HG02852 (cell line): ENCODE data around the gene WWTR1.
A peak's percentile ranks its signal among the peaks of the same experiment; 100 is the strongest.

Experiments used
- ATAC-seq: cut with Tn5 transposase; IDR thresholded peaks from one replicate; pipeline ENCODE4 v1.9.1; 2021; ENCODE audit warnings: mild to moderate bottlenecking, moderate library complexity; ENCODE audit not compliant: unreplicated experiment

Gene WWTR1

DNA sequence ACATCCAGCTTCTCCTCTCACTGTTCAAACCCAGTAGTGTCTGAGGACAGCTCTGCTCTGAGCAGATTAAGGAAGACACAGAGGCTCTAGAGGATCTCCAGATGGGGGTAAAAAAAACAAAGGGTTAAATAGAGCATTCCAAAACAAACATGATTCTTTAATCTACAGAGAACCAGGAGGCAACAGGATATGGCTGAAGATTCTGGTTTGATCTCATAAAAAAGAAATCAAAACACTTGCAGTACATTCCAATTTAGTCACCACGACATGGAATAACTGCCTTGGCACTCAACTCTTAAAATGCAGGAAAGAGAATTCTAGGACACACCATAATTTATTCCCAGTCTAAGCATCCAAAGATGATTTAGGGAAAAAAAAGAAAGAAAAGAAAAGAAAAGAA is 151.3 kb downstream of the WWTR1 start:
- ATAC-seq: no peak

DNA sequence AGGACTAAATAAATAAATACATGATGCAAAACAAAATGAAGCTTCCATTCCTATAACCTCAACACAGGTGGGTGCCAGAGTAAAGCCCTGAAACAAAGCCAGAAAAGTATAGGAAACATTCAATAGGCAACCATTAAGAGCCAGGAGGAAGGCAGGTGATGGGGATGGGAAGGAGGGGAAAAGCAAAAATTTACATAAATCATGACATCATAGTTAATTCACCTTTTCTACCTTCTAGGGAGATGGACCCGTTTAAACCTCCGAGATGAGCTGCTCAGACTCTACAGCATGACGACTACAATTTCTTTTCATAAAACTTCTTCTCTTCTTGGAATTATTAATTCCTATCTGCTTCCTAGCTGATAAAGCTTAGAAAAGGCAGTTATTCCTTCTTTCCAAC is 155.4 kb downstream of the WWTR1 start:
- no peak for ATAC-seq

DNA sequence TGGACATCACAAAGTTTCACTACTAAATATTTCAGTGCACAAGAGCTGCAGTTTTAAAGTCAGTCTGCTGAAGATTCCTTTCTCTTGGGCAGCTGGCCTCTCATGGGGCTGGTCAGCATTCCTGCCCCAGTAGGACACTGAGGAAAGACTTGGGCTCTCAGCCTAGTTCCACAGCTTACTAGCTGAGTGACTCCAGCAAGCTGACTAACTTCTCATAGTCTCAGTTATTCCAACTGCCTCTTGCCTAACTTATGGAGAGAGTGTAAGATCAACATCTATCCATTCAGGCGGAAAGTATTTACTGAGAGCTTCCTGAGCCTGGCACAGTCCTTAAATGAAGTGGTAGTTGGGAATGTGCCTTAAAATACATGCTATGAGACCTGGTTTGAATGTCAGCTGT is 156.3 kb downstream of the WWTR1 start:
- ATAC-seq: no peak

DNA sequence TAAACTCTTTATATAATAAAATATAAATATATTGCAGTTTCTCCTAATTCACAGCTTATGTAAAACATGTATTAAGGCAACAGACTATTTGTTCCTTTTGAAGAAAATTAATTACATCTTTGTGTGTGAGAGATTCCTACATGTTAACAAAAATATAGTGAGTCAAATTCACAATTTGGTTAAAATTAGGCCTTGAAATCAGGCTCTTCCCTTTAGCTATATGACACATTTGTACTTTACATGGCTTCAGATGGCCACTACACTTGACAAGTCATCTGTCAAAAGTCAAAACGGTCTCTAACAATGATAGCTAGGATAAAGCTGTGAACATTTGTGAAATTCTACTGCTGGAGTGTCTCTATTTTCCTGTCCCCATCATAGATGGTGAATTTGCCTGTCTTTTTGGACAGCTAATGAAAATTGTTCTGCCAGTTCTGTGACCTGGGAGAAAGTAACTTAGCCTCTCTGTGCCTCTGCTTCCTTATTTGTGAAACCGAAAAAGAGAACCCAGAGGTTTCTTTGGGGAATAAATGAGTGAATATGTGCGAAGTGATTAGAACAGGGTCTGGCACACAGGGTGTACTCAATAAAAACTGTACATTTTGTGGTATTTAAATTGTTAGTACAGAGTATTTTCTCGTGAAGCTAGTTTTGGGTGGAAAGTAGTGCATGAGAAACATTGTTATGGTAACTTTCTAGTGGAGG is 159.7 kb downstream of the WWTR1 start:
- no peak for ATAC-seq

DNA sequence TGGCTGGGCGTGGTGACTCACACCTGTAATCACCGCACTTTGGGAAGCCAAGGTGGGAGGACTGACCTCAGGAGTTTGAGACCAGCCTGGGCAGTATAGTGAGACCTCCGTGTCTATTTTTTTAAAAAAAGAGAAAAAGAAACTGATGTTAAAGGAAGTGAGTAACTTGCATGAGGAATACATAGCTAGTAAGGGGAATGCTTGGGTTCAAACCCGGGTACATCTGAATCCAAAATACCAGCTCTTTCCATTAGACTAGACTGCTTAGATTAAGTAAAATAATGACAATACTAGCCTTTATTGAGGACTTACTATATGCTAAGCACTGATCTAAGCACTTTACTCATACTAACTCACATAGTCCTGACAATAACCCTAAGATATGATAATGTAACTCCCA is 160.9 kb downstream of the WWTR1 start:
- no peak for ATAC-seq

DNA sequence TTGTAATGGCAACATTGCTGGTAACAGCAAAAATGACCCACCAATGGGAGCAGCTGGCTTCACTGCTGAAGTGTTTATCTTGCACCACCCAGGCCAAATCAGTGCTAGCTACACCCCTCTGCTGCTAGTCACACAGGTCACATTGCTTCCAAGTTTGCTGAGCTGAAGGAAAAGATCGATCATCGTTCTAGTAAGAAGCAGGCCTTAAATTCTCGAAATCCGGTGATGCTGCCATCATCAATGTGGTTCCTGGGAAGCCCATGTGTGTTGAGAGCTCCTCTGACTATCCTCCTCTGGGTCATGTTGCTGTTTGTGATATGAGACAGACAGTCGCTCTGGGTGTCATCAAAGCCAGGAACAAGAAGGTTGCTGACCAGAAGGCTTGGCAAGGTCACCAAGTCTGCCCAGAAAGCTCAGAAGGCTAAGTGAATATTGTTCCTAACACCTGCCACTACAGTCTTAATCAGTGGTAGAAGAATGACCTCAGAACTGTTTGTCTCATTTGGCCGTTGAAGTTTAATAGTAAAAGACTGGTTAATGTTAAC is 162.2 kb downstream of the WWTR1 start:
- ATAC-seq: no peak

DNA sequence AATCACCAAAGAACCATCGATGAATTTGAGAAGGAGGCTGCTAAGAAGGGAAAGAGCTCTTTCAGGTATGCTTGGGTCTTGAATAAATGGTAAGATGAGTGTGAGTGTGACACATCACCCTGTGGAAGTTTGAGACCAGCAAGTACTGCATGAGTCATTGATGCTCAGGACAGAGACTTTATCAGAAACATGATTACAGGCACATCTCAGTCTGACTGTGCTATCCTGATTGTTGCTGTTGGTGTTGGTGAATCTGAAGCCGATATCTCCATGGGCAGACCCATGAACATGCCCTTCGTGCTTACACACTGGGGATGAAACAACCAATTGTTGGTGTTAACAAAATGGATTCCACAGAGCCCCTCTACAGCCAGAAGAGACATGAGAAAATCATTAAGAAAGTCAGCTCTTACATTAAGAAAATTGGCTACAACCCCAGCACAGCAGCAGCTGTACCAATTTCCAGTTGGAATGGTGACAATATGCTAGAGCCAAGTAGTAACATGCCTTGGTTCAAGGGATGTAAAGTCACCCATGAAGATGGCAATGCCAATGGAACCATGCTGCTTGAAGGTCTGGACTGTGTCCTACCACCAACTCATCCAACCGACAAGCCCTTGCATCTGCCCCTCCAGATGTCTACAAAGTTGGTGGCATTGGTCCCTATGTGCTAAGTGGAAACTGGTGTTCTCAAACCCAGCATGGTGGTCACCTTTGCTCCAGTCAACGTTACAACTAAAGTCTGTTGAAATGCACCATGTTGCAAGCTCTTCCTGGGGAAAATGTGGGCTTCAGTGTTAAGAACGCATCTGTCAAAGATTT is 162.9 kb downstream of the WWTR1 start:
- no peak for ATAC-seq

DNA sequence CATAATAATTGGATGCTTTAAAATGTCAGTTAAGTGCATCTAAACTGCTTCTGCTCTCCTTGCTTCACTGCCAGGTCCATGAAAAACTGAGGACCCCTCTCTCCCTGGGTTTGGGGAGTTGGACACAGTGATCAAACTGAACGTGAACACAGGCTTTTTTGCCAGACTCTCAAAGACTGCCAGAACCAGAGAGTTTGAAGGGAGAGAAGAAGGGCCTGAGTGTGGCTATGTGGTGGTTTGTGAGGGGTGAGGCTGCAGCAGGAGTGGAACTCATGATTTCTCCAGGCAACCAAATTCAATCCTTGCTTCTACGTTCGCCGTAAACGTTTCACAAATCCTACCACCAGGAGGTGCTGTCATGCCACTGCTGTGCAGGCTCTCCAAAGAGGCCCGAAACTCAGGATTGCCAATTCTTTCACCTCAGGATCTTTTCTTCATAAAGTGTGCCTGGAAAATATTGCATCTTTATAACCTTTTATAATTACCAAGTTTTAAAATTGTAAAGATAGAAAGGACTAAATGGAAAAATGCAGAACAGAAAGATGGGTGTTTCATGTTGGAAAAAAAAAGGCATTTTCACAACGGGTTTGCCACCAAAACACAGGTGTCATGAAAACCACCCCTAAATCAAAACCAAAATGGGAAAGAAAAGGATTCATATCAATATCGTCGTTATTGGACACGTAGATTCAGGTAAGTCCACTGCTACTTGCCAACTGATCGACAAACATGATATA is 163.6 kb downstream of the WWTR1 start:
- ATAC-seq: no peak

DNA sequence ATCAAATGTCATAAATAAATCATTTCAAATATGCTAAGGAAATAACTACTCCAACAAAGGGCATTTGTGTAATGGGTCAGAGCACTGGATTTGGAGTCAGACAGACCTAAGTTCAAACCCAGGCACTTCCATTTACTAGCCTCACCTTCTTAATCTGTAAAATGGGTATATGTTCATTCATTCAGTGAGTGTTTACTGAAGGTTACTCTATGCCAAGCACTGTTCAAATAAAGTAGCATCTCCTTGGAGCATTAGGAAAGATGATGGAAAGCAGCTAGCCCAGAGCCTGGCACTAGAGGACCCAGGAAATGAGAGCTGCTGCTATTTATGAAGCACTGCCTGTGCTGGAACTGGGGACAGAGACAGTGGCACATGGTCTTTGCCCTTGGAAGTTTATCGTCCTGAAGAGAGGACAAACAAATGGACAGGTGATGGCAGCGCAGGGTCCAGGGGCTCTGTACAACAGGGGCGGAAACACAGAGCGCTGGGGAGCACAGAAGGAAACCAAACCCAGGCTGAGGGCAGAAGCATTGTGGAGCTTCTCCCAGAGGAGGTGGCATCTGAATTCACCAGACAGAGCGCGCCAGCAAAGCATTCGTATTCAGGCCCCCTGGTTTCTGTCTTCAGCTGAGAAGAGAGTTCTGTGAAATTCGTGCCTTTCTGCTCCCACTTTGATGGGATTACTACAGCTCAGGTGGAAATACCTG is 164.4 kb downstream of the WWTR1 start:
- no peak for ATAC-seq

DNA sequence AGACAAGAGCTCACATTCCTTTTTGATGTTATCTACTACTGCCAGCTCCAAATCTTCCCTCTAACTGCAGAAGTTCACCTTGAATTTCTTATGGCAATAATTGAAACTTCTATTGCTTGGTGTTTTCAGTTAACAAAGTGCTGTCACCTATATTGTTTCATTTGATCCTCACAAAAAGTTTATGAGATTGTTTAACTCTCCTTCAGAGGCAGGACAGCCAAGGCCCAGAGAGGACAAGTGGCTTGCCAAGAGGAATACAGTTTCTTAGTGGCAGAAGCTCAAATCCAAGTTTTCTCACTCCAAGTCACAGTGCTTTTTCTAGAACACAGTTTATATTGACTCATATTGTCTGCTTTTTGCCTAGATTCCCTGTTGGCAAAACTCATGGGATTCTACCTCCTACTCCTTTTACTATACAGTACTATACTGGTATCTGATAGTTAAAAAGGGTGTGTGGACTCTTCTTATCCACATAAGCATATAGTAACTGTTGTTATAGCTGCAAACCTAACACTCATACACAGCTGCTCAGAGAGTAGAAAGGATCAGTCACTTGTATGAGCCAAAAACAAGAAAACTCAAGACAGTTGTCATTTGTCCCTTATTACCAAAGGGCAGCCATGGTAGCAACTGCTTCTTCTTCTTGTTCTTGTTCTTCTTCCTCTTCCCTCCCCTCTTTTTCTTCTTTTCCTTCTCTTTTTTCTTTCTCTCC is 167.4 kb downstream of the WWTR1 start:
- ATAC-seq: no peak

DNA sequence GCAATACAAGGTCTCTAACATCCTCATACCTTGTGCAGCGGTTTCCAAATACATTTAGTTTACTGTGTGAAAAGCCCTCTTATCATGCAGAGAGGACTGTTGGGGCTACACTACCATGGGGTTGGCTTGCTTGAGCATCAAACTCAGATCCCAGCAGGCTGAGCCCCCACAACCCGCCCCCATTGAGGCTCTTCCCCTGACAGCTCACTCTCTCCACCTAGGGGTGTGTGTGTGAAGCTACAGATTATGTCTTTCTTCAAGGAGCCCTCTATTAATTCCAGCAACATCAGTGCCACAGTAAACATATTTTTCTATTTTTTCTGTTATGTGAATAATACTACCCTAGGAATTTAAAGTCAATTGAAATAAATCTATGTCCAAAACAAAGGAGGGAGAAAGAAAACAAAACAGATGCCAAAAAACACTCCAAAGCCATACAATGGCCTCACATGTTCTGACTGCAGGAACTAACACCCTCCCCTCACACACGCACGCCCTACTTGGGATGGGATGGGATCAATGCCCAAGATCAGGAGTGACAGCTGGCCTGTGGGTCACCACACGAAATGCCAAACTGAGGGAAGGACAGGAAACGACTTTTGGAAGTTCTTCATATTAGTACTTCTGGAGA is 168.7 kb downstream of the WWTR1 start:
- no peak for ATAC-seq

DNA sequence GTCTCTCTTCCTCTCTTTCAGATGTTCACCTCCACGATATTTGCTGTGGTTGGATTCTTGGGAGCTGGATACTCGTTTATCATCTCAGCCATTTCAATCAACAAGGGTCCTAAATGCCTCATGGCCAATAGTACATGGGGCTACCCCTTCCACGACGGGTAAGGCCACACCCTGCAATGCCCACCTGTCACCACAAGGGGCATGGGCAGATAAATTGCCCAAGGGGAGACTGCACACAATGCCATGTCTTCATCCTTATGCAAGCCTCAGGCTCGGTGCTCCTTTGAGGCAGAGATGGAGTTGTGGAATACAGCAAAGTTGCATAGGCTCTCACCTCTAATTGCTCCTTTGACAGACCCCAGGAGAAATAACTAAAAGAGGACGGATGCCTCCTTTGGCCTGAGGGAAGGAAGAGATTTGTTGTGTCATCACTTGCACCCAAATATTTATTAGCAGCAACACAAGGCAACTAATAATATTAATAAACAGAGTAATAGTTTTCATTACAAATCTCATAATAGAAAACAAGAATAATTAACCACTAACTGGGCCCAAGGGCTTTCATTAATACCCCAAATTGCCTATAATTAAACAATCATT is 170.1 kb downstream of the WWTR1 start:
- no peak for ATAC-seq

DNA sequence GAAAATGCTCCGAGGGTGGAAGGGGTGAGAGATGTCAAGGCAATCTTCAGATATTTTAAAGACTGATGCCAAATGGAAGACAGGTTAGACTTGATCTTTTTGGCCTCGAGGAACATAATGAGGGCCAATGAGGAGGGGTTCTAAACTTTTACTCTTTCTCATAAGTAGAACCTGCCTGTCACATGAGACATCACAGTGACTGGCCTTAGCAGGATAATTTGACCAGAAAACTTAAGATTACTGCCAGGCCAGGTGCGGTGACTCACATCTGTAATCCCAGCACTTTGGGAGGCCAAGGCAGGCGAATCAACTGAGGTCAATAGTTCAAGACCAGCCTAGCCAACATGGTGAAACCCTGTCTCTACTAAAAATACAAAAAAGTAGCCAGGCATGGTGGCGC is 171.1 kb downstream of the WWTR1 start:
- ATAC-seq: no peak

DNA sequence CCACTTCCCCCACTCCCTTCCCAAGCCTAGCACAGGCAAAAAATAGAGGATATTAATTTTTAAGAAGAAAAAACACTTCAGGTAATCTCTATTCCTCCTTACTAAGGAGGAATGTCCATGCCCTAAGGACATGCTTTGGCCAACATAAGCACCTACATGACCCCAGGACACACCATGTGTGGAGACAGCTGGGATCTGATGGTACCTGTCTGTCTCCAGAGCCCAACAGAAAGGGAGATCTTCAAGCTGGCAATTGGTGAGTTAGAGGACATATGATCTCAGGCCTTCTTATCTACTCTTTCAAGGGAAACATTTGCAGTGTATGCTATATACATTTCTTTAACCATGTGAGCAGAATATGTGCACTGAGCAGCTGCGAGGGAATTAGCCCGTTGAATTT is 176.3 kb downstream of the WWTR1 start:
- ATAC-seq: no peak

DNA sequence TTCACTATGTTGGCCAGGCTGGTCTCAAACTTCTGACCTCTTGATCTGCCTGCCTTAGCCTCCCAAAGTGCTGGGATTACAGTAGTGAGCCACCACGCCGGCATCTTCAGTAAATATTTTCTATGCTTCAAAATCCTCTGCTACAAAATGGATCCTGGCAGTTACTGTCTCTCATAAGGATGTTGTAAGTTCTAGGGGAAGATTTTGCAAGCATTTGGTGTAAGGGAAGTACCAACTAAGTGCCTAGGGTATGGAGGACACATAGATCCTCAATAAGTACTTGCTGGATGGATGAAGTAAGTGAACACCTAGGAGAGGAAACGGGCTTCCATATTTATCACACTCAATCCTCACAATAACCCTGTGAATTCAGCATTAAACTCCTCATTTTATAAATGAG is 176.8 kb downstream of the WWTR1 start:
- ATAC-seq: no peak

DNA sequence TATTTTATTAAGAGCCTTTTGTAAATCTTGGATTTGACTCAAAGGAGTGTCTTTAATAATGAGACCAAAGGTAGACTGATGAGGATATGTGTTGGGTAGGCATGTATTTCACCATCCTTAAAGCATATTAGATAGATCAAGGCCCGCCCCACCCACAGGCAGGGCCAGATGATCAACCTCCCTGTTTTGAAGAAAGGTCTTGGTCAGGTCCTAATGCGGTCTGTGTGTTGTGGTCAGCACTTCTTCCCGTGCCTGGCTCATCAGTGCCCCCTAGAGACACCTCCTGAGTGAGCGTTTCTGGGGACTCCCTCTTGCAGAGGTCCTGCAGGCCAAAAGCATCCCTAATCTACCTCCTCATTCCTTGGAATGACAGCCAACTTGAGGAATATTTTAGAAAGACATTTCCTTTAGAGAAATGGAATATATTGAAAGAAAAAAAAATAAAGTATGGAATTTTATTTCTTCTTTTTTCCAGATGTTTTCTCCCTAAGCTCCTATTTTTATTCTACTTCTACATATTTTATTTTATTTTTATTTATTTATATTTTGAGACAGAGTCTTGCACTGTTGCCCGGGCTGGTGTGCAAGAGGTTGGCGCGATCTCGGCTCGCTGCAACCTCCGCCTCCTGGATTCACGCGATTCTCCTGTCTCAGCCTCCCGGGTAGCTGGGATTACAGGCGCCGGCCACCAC is 177.4 kb downstream of the WWTR1 start:
- peak; percentile 94 for ATAC-seq

DNA sequence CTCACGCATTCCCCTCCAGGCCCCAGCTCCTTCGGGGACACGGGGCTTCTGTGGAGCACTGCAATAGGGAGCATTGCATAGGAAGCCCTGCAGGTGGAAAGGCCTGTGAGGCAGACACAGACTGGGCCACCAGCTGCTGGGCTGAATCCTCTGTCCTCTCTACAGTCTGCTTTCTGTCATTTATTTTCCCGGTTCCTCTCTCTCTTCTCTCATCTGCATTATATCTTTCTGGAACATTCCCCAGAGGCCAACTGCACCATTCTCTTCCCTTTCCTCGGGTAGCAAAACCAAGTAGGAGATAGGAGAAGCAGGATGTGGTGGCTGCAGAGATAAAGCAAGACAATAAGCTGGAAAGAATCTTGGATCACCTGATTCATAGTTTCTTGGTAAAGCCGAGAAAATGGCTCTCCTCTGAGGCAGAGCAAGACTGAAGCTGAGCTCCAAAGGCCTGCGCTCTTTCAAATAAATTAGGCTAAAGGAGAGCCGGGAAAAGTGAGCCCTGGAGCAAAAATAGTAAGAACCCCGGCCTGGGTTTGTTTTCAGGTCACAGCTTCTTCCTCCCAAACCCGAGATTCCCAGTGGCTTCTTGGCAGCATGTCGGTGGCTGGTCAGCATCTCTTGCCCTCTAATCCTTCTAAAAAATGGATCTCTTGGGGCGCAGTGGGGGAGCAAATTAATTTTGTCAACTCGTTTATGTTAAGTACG is 178.1 kb downstream of the WWTR1 start:
- no peak for ATAC-seq

DNA sequence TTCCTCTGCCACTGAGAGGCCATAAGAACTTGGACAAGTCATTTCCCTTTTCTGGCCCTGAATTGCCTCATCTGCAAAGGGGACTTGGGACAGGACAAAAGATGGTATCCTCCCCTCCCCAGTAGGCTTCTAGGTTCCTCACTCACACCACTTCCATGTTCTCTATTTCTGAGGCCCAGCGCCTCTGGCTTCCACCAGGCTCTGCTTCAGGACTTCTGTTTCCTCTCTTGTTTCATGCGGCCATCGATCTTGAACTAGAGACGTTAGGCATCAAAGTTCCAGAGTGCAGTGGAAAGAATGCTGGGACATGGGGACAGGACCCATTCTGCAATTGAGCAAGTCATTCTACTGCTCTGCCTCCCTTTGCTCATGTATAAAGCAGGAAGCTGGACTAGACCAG is 181.6 kb downstream of the WWTR1 start:
- no peak for ATAC-seq
